NCI-H146 treated with DMSO at 0.1 percent for 48 hours (cell line): ENCODE measurements around the gene RBP5.

Experiments
- DNase-seq: peaks from one replicate; lab custom pipeline; 2025; ENCODE audit not compliant: unreplicated experiment; lab: John Stamatoyannopoulos, UW

The RBP5 gene, protein sequence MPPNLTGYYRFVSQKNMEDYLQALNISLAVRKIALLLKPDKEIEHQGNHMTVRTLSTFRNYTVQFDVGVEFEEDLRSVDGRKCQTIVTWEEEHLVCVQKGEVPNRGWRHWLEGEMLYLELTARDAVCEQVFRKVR

DNA sequence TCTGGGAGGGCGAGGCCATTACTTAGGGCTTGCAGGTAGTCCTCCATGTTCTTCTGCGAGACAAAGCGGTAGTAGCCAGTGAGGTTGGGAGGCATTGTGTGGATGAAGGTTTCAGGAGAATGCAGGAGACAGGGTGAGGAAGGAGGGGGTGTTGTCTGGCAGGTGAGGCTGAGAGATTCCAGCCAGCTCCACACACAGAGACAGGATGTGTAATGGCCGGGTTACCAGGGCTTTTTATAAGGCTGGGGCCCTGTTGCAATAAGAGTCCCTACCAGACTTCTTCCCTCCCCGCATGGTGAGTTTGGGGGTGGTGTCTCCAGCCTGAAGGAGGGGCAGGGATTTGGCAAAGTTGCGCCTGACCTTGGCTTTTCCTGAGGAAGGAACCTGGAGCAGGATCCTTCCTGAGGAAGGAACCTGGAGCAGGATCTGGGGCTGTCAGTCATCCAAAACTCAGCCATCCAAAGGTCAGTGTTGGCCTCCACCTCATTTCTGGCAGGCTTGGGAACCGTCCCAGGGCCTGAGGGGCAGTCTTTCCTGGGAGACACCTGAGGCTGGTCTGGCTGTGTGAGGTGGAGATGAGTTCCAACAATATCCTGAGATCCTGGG lies at the start of gene RBP5:
RBP5 (minus strand) TSS at position 209 of the 606 bp plus-strand sequence; CDS start at position 95, 114 bp downstream.
- DNase-seq: no peak

DNA sequence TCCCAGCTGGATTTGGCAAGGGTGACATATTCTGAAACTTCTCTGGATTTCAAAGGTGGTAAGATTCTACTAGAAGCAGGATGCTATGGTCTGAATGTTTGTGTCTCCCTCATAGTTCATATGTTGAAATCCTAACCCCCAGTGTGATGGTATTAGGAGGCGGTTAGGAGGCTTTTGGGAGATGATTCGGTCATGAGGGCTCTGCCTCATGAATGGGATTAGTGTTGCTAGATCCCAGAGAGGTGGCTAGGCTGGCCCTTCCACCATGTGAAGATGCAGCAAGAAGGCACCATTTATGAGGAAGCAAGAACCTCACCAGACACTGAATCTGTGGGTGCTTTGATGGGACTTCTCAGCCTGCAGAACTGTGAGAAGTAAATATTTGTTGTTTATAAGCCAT lies 49.8 kb upstream of the RBP5 start:
- no peak for DNase-seq

DNA sequence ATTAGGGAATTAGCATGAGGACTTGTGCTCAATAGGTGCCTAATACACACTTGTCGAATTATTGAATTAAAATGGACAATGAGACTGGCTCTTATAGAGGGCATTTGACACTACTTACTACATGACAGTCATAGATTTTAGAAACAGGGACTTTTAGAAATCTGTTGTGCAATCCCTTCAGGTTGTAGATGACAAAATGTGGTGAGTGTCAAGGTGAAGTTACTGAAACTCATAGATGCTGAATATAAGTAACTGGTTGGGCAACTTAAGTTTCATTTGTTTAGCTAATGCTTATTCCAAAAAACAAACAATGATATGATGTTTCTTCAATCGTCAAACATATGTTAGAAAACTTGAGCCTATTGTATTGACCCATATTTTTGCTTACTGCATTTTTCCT lies 47.9 kb upstream of the RBP5 start:
- DNase-seq: no peak

DNA sequence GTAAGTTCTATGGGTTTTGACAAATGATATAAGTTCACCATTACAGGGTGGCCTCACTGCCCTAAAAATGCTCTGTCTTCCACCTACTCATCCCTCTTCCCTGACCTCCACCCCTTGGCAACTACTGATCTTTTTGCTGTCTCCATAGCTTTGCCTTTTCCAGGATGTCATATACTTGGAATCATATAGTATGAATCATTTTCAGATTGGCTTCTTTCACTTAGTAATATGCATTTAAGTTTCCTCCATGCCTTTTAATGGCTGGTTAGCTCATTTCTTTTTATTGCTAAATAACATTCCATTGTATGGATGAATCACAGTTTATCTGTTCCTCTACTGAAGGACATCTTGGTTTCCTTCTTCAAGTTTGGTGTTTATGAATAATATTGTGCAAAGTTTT lies 46.8 kb upstream of the RBP5 start:
- no peak for DNase-seq

DNA sequence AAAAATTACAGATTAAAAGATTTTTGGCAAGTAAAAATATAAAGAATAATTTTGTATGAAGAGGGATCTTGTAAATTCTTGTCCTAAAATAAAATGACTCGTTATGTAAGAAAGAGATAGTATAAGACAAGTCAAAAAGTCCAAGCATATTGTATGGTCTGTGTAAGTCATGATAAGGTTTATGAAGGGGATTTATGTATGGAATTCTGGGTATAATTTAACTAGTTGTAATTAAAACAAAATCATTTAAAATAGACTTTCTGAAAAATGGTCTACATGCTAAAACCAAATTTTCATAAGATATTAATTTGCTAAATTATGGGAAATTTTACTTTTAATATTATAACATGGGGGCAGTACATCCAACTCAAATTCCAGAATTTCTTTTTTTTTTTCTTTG lies 43.2 kb upstream of the RBP5 start:
- no peak for DNase-seq

DNA sequence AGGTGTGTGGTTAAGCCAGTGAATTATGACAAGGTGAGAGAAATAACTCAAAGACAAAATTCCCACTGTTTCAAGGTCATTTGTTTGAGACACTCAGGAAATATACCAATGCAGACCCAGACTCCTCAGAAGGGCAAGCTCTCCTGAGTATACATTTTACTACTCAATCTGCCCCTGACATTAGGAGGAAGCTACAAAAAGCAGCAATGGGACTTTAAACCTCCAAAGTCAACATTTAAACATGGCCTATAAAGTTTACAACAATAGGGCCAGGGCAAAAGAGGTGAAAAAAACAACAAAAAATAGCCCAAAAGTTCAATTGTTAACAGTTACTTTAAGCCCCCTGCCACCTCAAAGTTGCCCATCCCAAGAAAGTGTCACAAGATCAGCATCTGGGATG lies 41.3 kb upstream of the RBP5 start:
- no peak for DNase-seq

DNA sequence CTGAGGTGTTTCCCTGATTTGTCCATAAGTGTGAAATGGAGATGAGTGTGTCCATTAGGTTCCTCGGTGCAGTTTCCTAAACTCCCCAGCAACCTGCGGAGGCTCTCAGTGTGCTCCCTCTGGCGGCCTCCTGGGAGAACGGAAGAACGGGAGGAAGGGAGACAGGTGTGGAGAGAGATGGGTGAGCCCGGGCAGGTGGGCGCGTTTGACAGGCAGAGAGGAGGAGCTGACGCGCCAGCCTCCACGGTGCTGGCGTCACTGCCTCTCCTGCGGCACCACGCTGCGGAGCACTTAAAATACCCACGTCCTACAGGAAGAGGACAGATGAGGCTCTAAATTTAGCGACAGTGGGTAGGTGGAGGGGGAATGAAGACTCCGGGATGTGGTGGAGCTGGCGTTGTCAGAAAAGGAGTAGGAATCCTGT lies 34.0 kb upstream of the RBP5 start:
- peak; percentile 97 for DNase-seq

DNA sequence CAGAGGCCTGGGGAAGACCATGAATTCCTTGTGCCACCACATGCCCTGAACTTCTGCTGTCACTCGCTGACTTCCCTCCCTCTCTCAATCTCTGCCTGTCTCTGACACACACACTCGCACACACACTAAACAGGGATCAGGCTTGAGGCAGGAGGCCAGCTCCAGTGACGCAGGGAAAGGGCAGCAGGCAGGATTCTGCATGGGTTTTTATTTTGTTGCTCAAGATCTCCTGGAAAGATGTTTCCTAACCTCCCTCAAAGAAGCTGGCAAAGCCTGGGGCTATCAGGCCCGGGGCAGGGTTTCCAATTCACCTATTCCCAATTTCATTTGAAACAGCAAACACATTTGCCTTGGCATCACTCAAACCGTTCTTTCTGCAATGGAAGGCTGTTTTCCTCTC lies 33.1 kb upstream of the RBP5 start:
- no peak for DNase-seq

DNA sequence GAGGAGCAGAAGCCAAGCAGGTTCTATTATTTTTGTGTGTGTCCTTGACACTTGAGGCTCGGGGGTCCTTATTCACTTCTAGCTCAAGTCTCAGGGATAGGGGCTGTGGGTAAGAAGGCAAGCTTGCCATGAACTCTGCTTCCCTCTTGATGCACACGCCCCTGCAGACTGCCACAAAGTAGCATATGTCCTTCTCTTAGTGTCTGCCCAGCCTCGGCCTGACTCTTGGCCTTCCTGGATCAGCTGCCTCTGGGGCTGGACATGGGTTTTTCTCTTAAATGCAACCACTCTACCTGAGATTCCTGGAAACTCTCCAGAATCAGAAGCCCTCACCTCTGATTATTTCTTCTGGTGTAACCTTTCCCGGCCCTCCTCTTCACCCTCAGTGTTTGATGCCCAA lies 32.6 kb upstream of the RBP5 start:
- DNase-seq: no peak

DNA sequence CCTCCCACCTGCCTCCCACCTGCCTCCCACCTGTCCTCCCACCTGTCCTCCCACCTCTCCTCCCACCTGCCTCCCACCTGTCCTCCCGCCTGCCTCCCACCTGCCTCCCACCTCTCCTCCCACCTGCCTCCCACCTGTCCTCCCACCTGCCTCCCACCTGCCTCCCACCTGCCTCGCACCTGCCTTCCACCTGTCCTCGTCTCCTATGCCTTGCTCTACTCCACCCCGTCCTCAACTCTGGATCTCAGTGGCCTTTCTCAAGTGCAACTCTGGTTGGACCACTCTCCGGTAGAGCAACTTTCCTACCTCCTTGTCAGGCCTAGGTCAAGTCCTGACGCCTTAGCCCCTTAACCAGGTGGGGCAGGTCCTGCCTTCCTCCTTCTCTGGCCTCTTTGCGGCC lies 31.5 kb upstream of the RBP5 start:
- no peak for DNase-seq

DNA sequence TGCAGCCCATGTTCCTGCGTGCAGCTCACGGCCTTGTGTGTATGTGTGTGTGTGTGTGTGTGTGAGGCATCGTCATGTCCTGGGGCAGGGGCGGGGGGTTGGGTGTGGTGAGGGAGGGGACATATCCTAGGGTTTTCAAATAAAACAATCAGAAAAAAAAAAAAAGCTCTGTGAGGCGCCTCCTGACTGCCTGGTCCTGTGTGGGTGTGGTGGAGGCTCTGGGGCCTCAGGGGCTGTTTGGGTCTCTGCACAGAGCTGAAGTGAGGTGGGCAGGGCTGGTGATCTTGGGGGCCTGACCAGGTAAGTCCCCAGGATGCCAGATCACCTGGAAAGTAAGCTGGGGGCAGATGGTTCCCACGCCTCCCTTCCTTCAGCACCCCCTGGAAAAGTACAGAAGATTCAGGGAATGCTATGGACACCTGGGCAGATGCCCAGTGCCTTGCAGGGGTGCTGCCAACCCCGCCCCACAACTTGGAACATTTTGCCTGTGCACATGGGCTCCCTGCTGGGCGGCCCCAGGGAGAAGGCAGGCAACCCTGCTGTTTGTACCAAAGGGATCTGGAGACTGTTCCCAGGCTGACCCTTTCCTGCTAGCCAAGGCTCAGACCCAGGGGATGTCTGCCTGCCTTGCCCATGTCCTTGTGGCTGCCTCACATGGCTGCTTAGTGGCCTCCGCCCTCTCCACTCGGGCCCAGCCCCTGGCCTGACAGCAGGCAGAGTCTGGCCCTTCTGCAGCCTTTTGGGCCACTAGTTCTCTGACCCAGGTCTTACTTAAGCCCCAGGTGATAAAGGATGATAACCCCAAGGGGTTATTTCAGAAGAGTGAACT lies 30.3 kb upstream of the RBP5 start:
- DNase-seq: no peak

DNA sequence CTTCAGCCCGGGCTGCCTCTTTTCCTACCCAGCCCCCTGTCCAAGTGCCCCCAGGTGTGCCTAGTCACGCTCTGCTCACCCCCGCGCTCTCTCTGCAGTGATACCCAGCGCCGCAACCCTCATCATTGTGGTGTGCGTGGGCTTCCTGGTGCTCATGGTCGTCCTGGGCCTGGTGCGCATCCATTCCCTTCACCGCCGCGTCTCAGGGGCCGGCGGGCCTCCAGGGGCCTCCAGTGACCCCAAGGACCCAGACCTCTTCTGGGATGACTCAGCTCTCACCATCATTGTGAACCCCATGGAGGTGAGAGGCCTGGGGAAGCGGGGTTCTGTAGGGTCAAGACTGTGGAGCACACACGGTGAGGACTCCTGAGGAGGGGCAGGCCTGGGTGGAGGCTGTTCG lies 28.7 kb upstream of the RBP5 start:
- DNase-seq: no peak

DNA sequence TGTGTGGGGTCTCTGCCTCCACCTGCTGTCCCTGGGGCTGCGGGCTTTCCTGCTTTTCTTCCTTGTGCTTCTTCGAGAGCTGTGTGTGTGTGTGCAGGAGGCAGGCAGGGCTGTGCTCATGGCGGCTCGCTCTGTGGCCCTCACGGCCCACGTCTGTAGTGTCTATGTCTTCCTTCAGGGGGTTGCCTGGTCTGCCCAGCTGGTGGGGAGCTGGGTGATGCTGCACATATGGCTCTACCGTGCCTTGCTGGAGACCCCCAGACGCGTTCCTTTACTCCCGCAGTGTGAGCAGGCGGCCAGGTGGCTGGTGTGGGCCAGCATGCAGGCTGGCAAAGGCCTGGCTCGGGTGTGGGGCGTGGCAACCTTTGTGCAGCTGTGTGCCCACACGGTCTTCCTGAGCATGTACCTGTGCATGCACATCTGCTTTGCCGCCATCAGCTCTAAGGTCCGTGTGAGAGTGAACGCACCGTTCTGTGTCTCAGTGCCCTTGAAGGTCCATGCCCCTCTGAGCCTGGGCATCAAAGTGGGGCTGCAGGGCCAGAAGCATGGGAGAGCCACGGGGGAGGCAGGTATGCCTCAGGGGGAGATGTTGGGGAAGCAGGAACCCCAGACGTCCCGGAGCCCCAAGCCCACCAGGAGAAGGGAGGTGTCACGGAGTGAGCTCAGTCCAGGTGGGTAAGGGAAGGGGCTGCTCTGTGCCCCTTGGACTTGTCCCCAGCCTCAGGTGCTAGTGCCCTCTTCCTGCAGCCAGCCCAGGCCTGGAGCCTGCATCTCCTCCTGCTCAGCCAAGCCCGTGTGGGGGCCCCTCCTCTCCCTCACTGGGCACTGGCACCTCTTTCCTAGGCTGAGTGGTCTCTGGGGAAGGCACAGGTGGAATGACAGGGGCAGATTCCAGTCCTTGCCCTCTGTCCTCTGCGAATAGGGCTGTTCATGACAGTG lies 27.8 kb upstream of the RBP5 start:
- DNase-seq: no peak

DNA sequence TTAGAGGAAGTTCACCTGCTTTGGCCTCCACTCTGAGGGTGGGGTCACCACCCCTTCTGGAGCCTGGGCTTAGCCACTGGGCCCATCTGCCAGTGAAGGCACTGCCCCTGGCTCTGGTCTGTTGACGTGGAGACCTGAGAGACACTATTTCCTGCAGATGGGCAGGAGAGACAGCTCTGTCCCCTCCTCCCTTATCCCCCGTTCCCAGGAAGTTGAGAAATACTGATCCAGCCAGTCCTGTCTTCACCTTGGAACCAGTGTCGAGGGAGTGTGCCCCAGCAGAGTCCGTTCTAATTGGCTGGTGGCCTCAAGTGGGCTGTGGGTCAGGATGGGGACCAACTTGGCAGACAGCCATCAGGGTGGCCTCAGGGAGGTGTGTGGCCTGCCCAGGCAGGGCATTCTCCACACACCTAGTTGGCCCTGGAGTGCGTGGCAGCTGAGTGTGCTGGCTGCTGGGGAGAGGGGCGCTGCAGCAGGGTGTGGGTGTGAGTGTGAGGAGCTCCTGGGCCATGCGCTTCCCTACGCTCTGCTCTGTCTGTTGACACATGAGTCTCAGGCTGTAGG lies 26.9 kb upstream of the RBP5 start:
- no peak for DNase-seq

DNA sequence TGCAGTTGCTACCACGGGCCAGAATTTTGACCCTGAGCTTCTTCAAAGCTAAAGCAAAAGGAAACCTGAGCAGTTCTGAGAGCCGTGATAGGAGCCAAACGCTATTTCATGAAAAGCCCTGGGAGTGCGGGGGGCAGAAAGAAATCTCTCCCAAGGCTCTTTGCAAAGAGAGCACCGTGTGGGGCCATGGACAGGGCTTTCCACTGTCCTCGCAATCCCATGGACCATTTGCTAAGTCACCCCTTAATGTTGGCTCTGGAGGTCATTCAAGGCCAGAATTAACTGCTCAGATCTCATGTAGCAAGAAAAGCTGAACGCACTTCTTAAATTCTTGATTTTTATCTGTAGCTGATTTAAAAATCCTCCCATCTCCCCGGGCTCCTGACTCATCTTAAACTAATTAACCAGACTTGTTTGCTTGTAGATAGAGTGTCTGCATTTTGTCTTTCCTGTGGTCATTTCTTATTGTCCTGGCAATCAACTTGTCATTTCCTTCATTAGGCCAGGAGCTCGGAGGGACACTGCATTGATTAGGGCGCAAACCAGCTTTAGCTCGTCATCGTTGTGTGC lies 26.3 kb upstream of the RBP5 start:
- DNase-seq: no peak

DNA sequence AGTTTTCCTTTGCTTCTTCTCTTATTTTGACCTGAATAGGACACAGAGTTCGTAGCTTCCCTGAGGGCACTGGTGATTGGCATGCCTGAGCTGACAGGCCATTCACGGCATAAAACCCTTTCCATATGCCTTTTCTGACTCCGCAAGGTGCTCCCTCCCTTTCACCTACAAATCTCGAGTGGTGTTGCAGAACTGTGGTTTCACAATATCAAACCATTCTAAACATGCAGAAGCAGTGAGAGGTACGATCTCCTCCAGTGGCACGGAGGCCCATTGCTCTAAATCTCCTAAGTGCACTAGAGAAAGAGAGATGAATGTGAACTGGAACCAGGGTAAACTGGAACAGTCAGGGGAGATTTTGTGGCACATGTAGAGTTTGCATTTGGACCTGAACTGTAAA lies 25.4 kb upstream of the RBP5 start:
- no peak for DNase-seq

DNA sequence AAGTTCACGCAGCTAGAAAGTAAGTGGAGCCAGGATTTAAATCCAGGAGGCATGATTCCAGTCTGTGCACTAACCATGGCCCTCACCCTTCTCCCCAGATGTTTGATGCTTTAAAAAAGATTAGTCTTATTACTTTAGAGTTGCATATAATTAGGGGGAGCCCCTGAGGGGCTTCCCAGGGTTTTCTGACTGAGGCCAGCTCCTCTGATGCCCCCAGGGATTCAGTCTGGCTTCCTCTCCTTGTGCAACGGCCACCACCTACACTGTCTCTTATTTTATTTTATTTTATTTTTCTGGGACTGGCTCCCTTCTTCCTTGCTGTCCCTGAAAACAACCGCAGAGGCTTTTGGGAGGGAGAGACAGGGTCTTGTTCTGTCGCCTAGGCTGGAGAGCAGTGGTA lies 24.1 kb upstream of the RBP5 start:
- no peak for DNase-seq

DNA sequence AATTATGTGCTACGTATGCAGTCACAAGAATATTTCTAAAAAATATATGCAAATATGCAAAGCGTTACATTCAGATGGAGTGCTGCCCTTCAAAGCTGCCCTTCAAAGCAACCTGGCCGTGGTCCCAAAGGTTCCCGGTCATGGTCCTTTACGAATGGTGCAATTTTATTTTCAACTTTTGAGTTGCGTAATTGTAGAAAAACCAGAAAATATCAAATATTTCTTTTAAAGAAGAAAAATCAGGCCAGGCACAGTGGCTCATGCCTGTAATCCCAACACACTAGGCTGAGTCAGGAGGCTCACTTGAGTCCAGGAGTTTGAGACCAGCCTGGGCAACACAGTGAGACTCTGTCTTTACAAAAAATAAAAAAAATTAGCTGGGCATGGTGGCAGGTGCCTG lies 22.8 kb upstream of the RBP5 start:
- DNase-seq: no peak

DNA sequence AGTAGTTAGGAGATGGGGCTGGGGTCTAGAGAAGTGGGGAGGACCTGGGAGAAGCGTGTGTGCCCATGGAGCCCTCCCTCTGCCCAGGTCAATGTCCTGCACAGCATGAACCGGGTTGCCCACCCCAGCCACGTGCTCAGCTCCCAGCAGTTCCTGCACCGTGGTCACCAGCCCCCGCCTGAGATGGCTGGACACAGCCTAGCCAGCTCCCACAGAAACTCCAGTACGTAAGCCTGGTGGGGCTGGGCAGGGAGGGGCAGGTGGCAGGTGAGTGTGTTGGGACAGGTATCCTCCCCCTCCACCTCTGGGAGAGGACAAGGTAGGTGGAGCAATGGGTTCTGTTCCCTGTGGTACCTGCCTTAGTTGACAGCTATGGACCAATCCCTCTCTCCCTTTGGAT lies 22.2 kb upstream of the RBP5 start:
- DNase-seq: no peak

DNA sequence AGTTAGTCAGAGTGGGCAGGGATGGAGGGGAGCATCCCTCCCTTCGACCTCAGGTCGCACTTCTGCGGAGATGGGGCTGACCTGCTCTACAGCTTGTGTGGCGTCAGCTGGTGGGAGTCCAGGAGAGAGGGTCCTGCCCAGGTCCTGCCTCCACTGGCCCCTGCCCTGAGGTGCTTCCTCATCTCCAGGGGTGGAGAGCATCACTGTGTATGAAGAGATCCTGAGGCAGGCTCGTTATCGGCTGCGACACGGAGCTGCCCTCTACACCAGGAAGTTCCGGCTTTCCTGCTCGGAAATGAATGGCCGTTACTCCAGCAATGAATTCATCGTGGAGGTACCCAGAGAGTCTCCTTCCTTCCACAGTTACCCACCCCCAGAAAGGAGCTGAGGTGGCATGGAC lies 21.7 kb upstream of the RBP5 start:
- DNase-seq: no peak

DNA sequence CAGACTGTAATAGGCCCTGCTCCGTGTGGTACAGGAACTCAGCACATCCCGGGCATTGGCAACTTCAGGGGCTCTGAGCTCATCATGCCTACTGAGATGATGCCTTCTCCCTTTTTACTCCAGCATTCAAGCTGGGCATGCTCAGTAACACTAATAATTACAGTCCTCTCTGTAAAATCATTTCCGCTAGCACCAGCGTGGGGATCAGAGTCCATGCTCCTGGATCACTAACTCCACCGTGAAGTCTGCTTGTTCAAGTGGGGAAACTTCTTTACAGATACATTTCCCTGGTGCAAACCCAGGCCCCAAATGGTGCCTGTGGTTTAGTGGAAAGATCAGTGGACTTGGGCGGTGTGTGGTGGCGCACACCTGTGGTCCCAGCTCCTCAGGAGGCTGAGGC lies 18.2 kb upstream of the RBP5 start:
- DNase-seq: no peak
